GM12878 (cell line): ENCODE results near the gene FLOT1. TPM values are rescaled to one million over a fixed set of nuclear protein-coding genes. Genes with fewer than 3 reads are reported as not detected.

ENCODE experiments used
- BHLHE40 ChIP-seq, 2 experiments: fragments of 450-650 bp in 1 of 2; IDR thresholded peaks; 2 replicates each; pipeline ENCODE4 v1.6.1; 2011 to 2017; ENCODE audit warnings: low read depth in 2 of 2, borderline replicate concordance in 1 of 2, improper control_type of control experiment in 1 of 2, low read length in 1 of 2, mild to moderate bottlenecking in 1 of 2
- CBFB ChIP-seq: IDR thresholded peaks from 2 replicates; pipeline ENCODE4 v1.6.1; 2016; ENCODE audit warnings: antibody characterized with exemption, low read depth
- EGR1 ChIP-seq, 2 experiments: IDR thresholded peaks; 1 replicate in 1 of 2; 2 replicates in 1 of 2; pipeline ENCODE4 v1.6.1; 2011 to 2012; ENCODE audit warnings: low read depth in 2 of 2, low read length in 2 of 2, borderline replicate concordance in 1 of 2, mild to moderate bottlenecking in 1 of 2, moderate library complexity in 1 of 2
- EP300 ChIP-seq, 2 experiments: fragments of 150-350 bp in 1 of 2; IDR thresholded peaks; 2 replicates each; pipeline ENCODE4 v1.6.1; 2011 to 2012; ENCODE audit warnings: low read depth in 2 of 2, low read length in 2 of 2, borderline replicate concordance in 1 of 2, improper control_type of control experiment in 1 of 2, inconsistent platforms in 1 of 2; ENCODE audit not compliant: control insufficient read depth in 1 of 2
- LARP7 ChIP-seq: fragments of 450-650 bp; IDR thresholded peaks from 2 replicates; pipeline ENCODE4 v1.6.1; 2017; ENCODE audit warnings: mild to moderate bottlenecking
- NR2F1 ChIP-seq: fragments of 450-650 bp; conservative IDR thresholded peaks from 2 replicates; pipeline ENCODE4 v1.6.1; 2017; ENCODE audit warnings: mild to moderate bottlenecking
- SKIL ChIP-seq: fragments of 450-650 bp; IDR thresholded peaks from 2 replicates; pipeline ENCODE4 v1.6.1; 2017; ENCODE audit warnings: mild to moderate bottlenecking, low read depth, inconsistent platforms; ENCODE audit not compliant: poor library complexity, severe bottlenecking
- SPI1 ChIP-seq: IDR thresholded peaks from 2 replicates; pipeline ENCODE4 v1.6.1; 2011; ENCODE audit warnings: low read depth, mild to moderate bottlenecking, low read length, moderate library complexity, borderline replicate concordance; ENCODE audit not compliant: insufficient read depth
- ZNF384 ChIP-seq: IDR thresholded peaks from 2 replicates; pipeline ENCODE4 v1.6.1; 2012; ENCODE audit warnings: low read depth, mild to moderate bottlenecking, low read length, improper control_type of control experiment, borderline replicate concordance
- ZNF687 ChIP-seq: fragments of 450-650 bp; IDR thresholded peaks from 2 replicates; pipeline ENCODE4 v1.6.1; 2017; ENCODE audit warnings: mild to moderate bottlenecking, moderate library complexity
- polyA plus RNA-seq, 11 experiments: library from polyadenylated mRNA; depleted of rRNA in 4 of 11; unstranded in 6 of 11; stranded (reverse) in 5 of 11; fragments of >200 nt; fragmentation: Nextera tagmentation in 4 of 11; fragmentation: Illumina TruSeq in 1 of 11; extraction: Ambion mirVana in 4 of 11; extraction: Trizol in 1 of 11; gene quantifications; 1 replicate in 1 of 11; 2 replicates in 10 of 11; pipeline versions ENCODE4 v1.2.1 to v1.2.3, GENCODE V29; 2011 to 2016; ENCODE audit warnings: inconsistent platforms in 2 of 11, missing spikeins in 2 of 11, low read depth in 1 of 11
- total RNA-seq, 4 experiments: library from RNA; depleted of rRNA in 3 of 4; stranded (reverse); fragments of >200 nt in 3 of 4; fragmentation: Illumina TruSeq in 1 of 4; extraction: Trizol in 1 of 4; gene quantifications; 2 replicates each; pipeline versions ENCODE4 v1.2.1 to v1.2.3, GENCODE V29; 2013 to 2021

The FLOT1 gene
- total and polyA plus RNA-seq, 10 of the 15 experiments (the other 5 are each of a cell fraction or from before 2014, with no cell fraction given), result 12.3 to 153 (median 112) TPM

- TF ChIP-seq ZNF687 (peak; percentile 52; the same call in 1 of the 2 replicates), CBFB (0 out of 2 replicates have a peak, but pooled peaks have one; percentile 51), BHLHE40 (IDR thresholded peaks at IDR 0.05; ENCODE audit: borderline replicate concordance in 1 of 2, low read depth in 2 of 2, low read length in 1 of 2) (peak; percentile 84 to 89; a peak in 3 of 4 replicates), LARP7 (0 out of 2 replicates have a peak, but pooled peaks have one; percentile 24), SKIL (peak; percentile 42), EGR1 (IDR thresholded peaks at IDR 0.05; ENCODE audit: borderline replicate concordance in 1 of 2, low read depth in 2 of 2, low read length in 2 of 2) (peak in 1 of 2 experiments; percentile 52; a peak in 1 of 3 replicates), ZNF384 (no peak), EP300 (IDR thresholded peaks at IDR 0.05; ENCODE audit: borderline replicate concordance in 1 of 2, control insufficient read depth in 1 of 2, low read depth in 2 of 2, low read length in 2 of 2) (peak in 1 of 2 experiments; percentile 56; a peak in 2 of 4 replicates), SPI1 (peak; percentile 61; the same call in 1 of the 2 replicates), NR2F1 (peak; percentile 63)
Observed at GRCh38 chr6:30769088-30769852, 26.8 kb upstream of the FLOT1 start (continued).
